GM12878 (cell line): ENCODE data around the gene SIRPD. TPM values are rescaled to one million over a fixed set of nuclear protein-coding genes. Genes with fewer than 3 reads are reported as not detected.
"Not testable (repeated sequence)": the region's sequence is repeated elsewhere in the genome, so short reads cannot be mapped to it uniquely, and the experiment has no call there.

Source experiments
- ATAC-seq: fragments of 200-7000 bp; cut with Tn5 transposase; 3 replicates; pipeline ENCODE4 v1.9.1; 2020; ENCODE audit warnings: mild to moderate bottlenecking, moderate library complexity
- BruUV-seq: library from RNA; stranded (reverse); fragments of 400-500 nt; replicated peaks from 2 replicates; lab custom pipeline; 2021; lab: Mats Ljungman, UMichigan
- CTCF ChIA-PET: fragments of 300-600 bp; sonication (Branson Sonifier 250); formaldehyde crosslinking; extraction: SDS; loops from one replicate; lab custom pipeline; 2021; ENCODE audit warnings: inconsistent platforms; lab: Yijun Ruan, JAX
- POLR2A ChIA-PET: fragments of 350-600 bp; formaldehyde crosslinking; extraction: SDS; loops from one replicate; lab custom pipeline; 2021; ENCODE audit warnings: inconsistent platforms; lab: Charles Lee
- RAD21 ChIA-PET: fragments of 300-600 bp; sonication (Branson Sonifier 250); formaldehyde crosslinking; loops from one replicate; lab custom pipeline; 2023; ENCODE audit warnings: antibody characterized with exemption; ENCODE audit not compliant: unreplicated experiment; lab: Charles Lee
- SMC1A ChIA-PET: fragments of 300-600 bp; sonication (Branson Sonifier 250); formaldehyde crosslinking; loops from one replicate; lab custom pipeline; 2023; ENCODE audit not compliant: unreplicated experiment, uncharacterized antibody; lab: Charles Lee
- DNase-seq: peaks from one replicate; pipeline ENCODE4 v3.0.0-alpha.2; 2011; ENCODE audit warnings: low read depth, low spot score
- FAIRE-seq: peaks from 3 replicates; lab custom pipeline; 2011; peaks lifted over from hg19 to GRCh38; lab: Jason Lieb, UNC
- H2AFZ ChIP-seq: 2 replicates; pipeline ENCODE4 v1.6.0; 2011; ENCODE audit warnings: low read depth, low read length, control low read depth; ENCODE audit not compliant: control insufficient read depth
- H3K27ac ChIP-seq: 2 replicates; pipeline ENCODE4 v1.5.1; 2011; ENCODE audit warnings: control low read depth; ENCODE audit not compliant: control insufficient read depth, insufficient read depth
- H3K27me3 ChIP-seq, 2 experiments: replicated peaks in 1 of 2; 2 replicates each; pipeline versions ENCODE4 v1.6.0 to v1.6.1; 2011; ENCODE audit warnings: low read length in 1 of 2; ENCODE audit not compliant: control insufficient read depth in 2 of 2, insufficient read depth in 2 of 2
- H3K36me3 ChIP-seq, 2 experiments: 2 replicates each; pipeline ENCODE4 v1.5.1; 2011; ENCODE audit warnings: low read length in 1 of 2; ENCODE audit not compliant: control insufficient read depth in 2 of 2, insufficient read depth in 2 of 2
- H3K4me1 ChIP-seq: 2 replicates; pipeline ENCODE4 v1.6.1; 2011; ENCODE audit warnings: mild to moderate bottlenecking, low read length, moderate library complexity, mixed read lengths; ENCODE audit not compliant: control insufficient read depth, insufficient read depth
- H3K4me2 ChIP-seq: 2 replicates; pipeline ENCODE4 v1.6.0; 2011; ENCODE audit warnings: control low read depth; ENCODE audit not compliant: control insufficient read depth, insufficient read depth
- H3K4me3 ChIP-seq: fragments of 200-600 bp; sonication (generic); 2 replicates; pipeline ENCODE4 v1.5.1; 2016
- H3K79me2 ChIP-seq: 2 replicates; pipeline ENCODE4 v1.6.0; 2011; ENCODE audit warnings: low read length; ENCODE audit not compliant: control insufficient read depth, insufficient read depth
- H3K9ac ChIP-seq: 2 replicates; pipeline ENCODE4 v1.8.0; 2011; ENCODE audit warnings: low read length, control low read depth, mixed read lengths; ENCODE audit not compliant: control insufficient read depth, insufficient read depth
- H3K9me3 ChIP-seq: replicated peaks from 3 replicates; pipeline ENCODE4 v1.5.1; 2011; ENCODE audit warnings: mild to moderate bottlenecking, low read length; ENCODE audit not compliant: control insufficient read depth, insufficient read depth
- H4K20me1 ChIP-seq: 2 replicates; pipeline ENCODE4 v1.6.0; 2011; ENCODE audit not compliant: control insufficient read depth, insufficient read depth
- ATF7 ChIP-seq: fragments of 450-650 bp; IDR thresholded peaks from 2 replicates; pipeline ENCODE4 v1.6.1; 2016; ENCODE audit warnings: low read depth, mild to moderate bottlenecking
- DPF2 ChIP-seq: fragments of 450-650 bp; IDR thresholded peaks from 2 replicates; pipeline ENCODE4 v1.6.1; 2017; ENCODE audit warnings: mild to moderate bottlenecking
- NR2C1 ChIP-seq: fragments of 450-650 bp; IDR thresholded peaks from 2 replicates; pipeline ENCODE4 v1.6.1; 2017; ENCODE audit warnings: antibody characterized with exemption, mild to moderate bottlenecking, moderate library complexity
- POLR2AphosphoS5 ChIP-seq: IDR thresholded peaks from 2 replicates; pipeline ENCODE4 v1.6.1; 2011; ENCODE audit warnings: mild to moderate bottlenecking, low read length, inconsistent platforms
- PRDM15 ChIP-seq: fragments of 450-650 bp; formaldehyde crosslinking; IDR thresholded peaks from 2 replicates; pipeline ENCODE4 v1.4.0; 2020; ENCODE audit warnings: mild to moderate bottlenecking, moderate library complexity
- RELB ChIP-seq: fragments of 450-650 bp; IDR thresholded peaks from 2 replicates; pipeline ENCODE4 v1.6.1; 2017; ENCODE audit warnings: low read depth, mild to moderate bottlenecking, moderate library complexity
- RUNX3 ChIP-seq: IDR thresholded peaks from 2 replicates; pipeline ENCODE4 v1.6.1; 2012; ENCODE audit warnings: low read length, inconsistent platforms
- SIX5 ChIP-seq: IDR thresholded peaks from 2 replicates; pipeline ENCODE4 v1.6.1; 2011; ENCODE audit warnings: mild to moderate bottlenecking, low read depth, low read length, moderate library complexity; ENCODE audit not compliant: severe bottlenecking
- SREBF2 ChIP-seq: IDR thresholded peaks from 2 replicates; pipeline ENCODE4 v1.6.1; 2012; ENCODE audit warnings: mild to moderate bottlenecking, low read length
- SRF ChIP-seq, 2 experiments: IDR thresholded peaks; 2 replicates each; pipeline ENCODE4 v1.6.1; 2011; ENCODE audit warnings: low read depth in 2 of 2, low read length in 2 of 2, mild to moderate bottlenecking in 1 of 2, moderate library complexity in 1 of 2
- STAT1 ChIP-seq: fragments of 450-650 bp; conservative IDR thresholded peaks from 2 replicates; pipeline ENCODE4 v1.6.1; 2014; ENCODE audit warnings: antibody characterized with exemption, mild to moderate bottlenecking
- USF2 ChIP-seq: IDR thresholded peaks from 2 replicates; pipeline ENCODE4 v1.6.1; 2011; ENCODE audit warnings: low read depth, low read length, improper control_type of control experiment, borderline replicate concordance
- WGBS: methylation state at CpG from one replicate; pipeline ENCODE4 v1.1.6; 2016; ENCODE audit warnings: low lambda C conversion rate; ENCODE audit not compliant: insufficient replicate concordance, insufficient coverage; ENCODE audit errors: missing lambda C conversion rate; 5-methylcytosine and 5-hydroxymethylcytosine counted together
- in situ Hi-C: fragments of 300-500 bp; cut with MboI; formaldehyde crosslinking; loops from 9 replicates; pipeline ENCODE4 v1.14.3; 2018; ENCODE audit warnings: mixed read lengths
- intact Hi-C: fragments of 100-400 bp; cut with micrococcal nuclease; formaldehyde crosslinking; loops from one replicate; pipeline ENCODE4 v1.14.2; 2022; ENCODE audit not compliant: unreplicated experiment
- polyA plus RNA-seq, 11 experiments: library from polyadenylated mRNA; depleted of rRNA in 4 of 11; unstranded in 6 of 11; stranded (reverse) in 5 of 11; fragments of >200 nt; fragmentation: Nextera tagmentation in 4 of 11; fragmentation: Illumina TruSeq in 1 of 11; extraction: Ambion mirVana in 4 of 11; extraction: Trizol in 1 of 11; gene quantifications; 1 replicate in 1 of 11; 2 replicates in 10 of 11; pipeline versions ENCODE4 v1.2.1 to v1.2.3, GENCODE V29; 2011 to 2016; ENCODE audit warnings: inconsistent platforms in 2 of 11, missing spikeins in 2 of 11, low read depth in 1 of 11
- total RNA-seq, 4 experiments: library from RNA; depleted of rRNA in 3 of 4; stranded (reverse); fragments of >200 nt in 3 of 4; fragmentation: Illumina TruSeq in 1 of 4; extraction: Trizol in 1 of 4; gene quantifications; 2 replicates each; pipeline versions ENCODE4 v1.2.1 to v1.2.3, GENCODE V29; 2013 to 2021

SIRPD gene
- total and polyA plus RNA-seq, 10 of the 15 experiments (the other 5 are each of a cell fraction or from before 2014, with no cell fraction given): 0.10 to 1.6 (median 0.88) TPM

GRCh38 chr20:1577313-1577712 lies 19.8 kb upstream of the SIRPD start:
- H3K9me3 ChIP-seq, RAD21 ChIA-PET, H3K36me3 ChIP-seq, H3K4me3 ChIP-seq, ATAC-seq, POLR2A ChIA-PET, H2AFZ ChIP-seq, H4K20me1 ChIP-seq, H3K79me2 ChIP-seq, CTCF ChIA-PET, H3K27me3 ChIP-seq, DNase-seq, FAIRE-seq, H3K4me2 ChIP-seq, H3K9ac ChIP-seq, H3K4me1 ChIP-seq, H3K27ac ChIP-seq, BruUV-seq, intact Hi-C loops: not testable (repeated sequence)
- in situ Hi-C loops: loop anchor here (5.0 kb wide), 1 partner anchor 40 kb away; no protein-coding TSS in a partner anchor
- SMC1A ChIA-PET: interaction anchor here (0.7 kb wide), 1 partner anchor 430 kb away, joined by 3 read pairs; no protein-coding TSS in a partner anchor
- 0% methylated on average over 2 of the region's 2 CpGs for WGBS
- TF ChIP-seq RUNX3: peak; percentile 14; the same call in 1 of the 2 replicates
- peak in 1 of 2 experiments; percentile 74; a peak in 1 of 4 replicates for TF ChIP-seq SRF (IDR thresholded peaks at IDR 0.05; ENCODE audit: low read depth in 2 of 2, low read length in 2 of 2)

GRCh38 chr20:1576641-1577040 lies 19.1 kb upstream of the SIRPD start:
- intact Hi-C loops (no loop called here), in situ Hi-C loops (loop anchor here (5.0 kb wide), 1 partner anchor 41 kb away; no protein-coding TSS in a partner anchor)
- H2AFZ ChIP-seq: no peak overlapping the region
- no peaks in the 10 kb centered on the region for H3K9me3 ChIP-seq
- H4K20me1 ChIP-seq: no peaks in the 10 kb centered on the region
- 22% methylated on average over 3 of the region's 3 CpGs for WGBS
- ATAC-seq: no peak
- SMC1A ChIA-PET: interaction anchor here (0.8 to 0.9 kb wide), 2 partner anchors 40 to 67 kb away, joined by 3 read pairs; no protein-coding TSS in a partner anchor
- H3K36me3 ChIP-seq: no peaks in the 10 kb centered on the region
- RAD21 ChIA-PET: no interaction called here
- FAIRE-seq: no peak
- DNase-seq: no peak
- H3K27me3 ChIP-seq: no peaks in the 10 kb centered on the region
- no peak overlapping the region for H3K27ac ChIP-seq
- H3K4me1 ChIP-seq: no peaks in the 10 kb centered on the region
- H3K9ac ChIP-seq: no peak overlapping the region
- H3K79me2 ChIP-seq: no peaks in the 10 kb centered on the region
- BruUV-seq: no TSS peak
- CTCF ChIA-PET: no interaction called here
- no peak overlapping the region for H3K4me3 ChIP-seq
- H3K4me2 ChIP-seq: no peak overlapping the region
- POLR2A ChIA-PET: no interaction called here
- TF ChIP-seq ATF7: no peak
- TF ChIP-seq RUNX3: no peak
- TF ChIP-seq POLR2AphosphoS5: no peak
- no peak for TF ChIP-seq STAT1
- no peak for TF ChIP-seq SREBF2
- TF ChIP-seq USF2: no peak
- TF ChIP-seq PRDM15 (CRISPR knock-in tag): no peak
- TF ChIP-seq NR2C1: no peak
- TF ChIP-seq DPF2: no peak
- no peak for TF ChIP-seq SIX5
- no peak for TF ChIP-seq RELB
